ENCODE measurements around the gene HOXB6.

HOXB6 gene

DNA sequence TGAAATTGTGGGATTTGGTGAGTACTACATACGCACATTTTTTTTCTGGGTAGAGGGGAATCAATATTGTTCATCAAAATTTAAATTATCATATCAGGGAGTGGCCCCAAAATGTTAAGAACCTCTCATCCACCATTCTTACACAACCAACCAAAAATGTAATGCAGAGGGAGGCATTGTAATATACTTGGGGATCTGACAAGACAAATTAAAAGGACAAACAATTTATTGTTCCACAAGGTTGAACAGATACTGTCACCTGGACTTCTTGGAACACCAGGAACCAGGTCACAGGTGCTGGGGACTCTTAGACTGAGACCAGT lies 36.0 kb upstream of the HOXB6 start:
- TF ChIP-seq, protein P1, sequence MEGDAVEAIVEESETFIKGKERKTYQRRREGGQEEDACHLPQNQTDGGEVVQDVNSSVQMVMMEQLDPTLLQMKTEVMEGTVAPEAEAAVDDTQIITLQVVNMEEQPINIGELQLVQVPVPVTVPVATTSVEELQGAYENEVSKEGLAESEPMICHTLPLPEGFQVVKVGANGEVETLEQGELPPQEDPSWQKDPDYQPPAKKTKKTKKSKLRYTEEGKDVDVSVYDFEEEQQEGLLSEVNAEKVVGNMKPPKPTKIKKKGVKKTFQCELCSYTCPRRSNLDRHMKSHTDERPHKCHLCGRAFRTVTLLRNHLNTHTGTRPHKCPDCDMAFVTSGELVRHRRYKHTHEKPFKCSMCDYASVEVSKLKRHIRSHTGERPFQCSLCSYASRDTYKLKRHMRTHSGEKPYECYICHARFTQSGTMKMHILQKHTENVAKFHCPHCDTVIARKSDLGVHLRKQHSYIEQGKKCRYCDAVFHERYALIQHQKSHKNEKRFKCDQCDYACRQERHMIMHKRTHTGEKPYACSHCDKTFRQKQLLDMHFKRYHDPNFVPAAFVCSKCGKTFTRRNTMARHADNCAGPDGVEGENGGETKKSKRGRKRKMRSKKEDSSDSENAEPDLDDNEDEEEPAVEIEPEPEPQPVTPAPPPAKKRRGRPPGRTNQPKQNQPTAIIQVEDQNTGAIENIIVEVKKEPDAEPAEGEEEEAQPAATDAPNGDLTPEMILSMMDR (IDR thresholded peaks at IDR 0.05; ENCODE audit: control insufficient read depth, insufficient read depth, low read depth, low read length, missing control alignments) = no peak
- no peak overlapping the region for H3K4me3 ChIP-seq (ENCODE audit: control insufficient read depth, low read depth, low read length)
- DNase-seq (ENCODE audit: low read depth) = no peak

DNA sequence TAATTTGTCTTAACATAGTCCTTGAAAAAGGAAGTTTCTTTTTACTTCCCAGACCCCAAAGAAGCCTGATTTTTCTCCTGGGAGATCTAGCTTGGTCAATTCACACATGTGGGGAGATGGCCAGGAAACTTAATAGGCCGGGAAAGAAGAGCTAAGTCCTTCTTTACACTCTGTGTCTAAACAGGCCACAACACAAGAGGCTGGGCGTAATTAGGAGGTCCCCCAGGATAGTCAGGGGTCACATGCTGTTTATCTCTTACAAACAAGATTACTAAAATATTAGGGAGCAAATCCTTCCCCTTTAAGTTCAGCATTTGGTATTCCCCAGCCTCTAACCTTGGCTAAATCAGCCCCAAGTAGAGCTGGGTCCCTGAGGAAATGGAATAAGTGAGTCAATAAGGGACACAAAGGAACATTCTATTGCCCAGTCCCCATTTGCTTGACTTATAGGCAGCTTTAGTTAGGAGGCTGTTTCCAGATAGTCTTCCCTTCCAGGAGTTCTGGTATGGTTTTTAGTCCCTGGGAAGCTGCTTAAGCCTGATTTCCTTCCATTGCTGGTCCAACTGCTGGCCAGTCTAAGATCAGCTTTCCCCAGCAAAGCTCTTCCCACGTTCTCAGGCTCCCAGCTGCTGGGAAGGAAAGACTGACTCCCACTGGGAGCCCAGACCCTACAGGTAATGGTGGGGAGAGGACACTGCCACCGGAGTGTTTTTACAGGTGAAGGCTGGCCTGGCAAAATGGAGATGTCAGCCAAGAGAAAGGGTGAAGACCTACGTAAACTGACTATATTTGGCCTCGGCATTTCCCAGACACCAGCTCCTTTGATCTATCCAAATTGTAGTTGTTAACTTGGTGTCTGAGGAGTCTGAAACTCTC lies 35.4 kb upstream of the HOXB6 start:
- no peak overlapping the region for H3K4me3 ChIP-seq (ENCODE audit: control insufficient read depth, low read depth, low read length)
- TF ChIP-seq, protein P1 (IDR thresholded peaks at IDR 0.05; ENCODE audit: control insufficient read depth, insufficient read depth, low read depth, low read length, missing control alignments) = no peak
- DNase-seq (ENCODE audit: low read depth) = no peak

DNA sequence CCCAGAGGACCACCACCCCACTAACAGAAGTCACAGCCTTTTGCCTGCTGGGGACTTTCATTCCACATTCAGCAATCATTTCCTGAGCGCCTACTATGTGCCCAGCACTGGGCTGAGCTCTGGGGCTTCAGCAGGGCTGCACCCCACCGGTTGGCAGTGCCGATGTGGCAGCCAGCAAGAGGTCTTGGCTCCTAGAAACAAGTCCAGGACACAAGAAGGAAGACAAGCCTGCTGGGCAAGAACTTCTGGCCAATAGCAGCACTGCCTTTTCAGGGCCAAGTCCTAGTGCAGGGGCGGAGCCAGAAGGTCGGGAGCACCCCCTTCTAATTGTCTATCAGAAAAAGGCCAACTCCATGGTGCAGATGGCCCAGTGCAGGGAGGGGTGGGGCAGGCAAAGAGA lies 34.4 kb upstream of the HOXB6 start:
- no peak overlapping the region for H3K4me3 ChIP-seq (ENCODE audit: control insufficient read depth, low read depth, low read length)
- TF ChIP-seq, protein P1 (IDR thresholded peaks at IDR 0.05; ENCODE audit: control insufficient read depth, insufficient read depth, low read depth, low read length, missing control alignments) = no peak
- DNase-seq (ENCODE audit: low read depth) = no peak

DNA sequence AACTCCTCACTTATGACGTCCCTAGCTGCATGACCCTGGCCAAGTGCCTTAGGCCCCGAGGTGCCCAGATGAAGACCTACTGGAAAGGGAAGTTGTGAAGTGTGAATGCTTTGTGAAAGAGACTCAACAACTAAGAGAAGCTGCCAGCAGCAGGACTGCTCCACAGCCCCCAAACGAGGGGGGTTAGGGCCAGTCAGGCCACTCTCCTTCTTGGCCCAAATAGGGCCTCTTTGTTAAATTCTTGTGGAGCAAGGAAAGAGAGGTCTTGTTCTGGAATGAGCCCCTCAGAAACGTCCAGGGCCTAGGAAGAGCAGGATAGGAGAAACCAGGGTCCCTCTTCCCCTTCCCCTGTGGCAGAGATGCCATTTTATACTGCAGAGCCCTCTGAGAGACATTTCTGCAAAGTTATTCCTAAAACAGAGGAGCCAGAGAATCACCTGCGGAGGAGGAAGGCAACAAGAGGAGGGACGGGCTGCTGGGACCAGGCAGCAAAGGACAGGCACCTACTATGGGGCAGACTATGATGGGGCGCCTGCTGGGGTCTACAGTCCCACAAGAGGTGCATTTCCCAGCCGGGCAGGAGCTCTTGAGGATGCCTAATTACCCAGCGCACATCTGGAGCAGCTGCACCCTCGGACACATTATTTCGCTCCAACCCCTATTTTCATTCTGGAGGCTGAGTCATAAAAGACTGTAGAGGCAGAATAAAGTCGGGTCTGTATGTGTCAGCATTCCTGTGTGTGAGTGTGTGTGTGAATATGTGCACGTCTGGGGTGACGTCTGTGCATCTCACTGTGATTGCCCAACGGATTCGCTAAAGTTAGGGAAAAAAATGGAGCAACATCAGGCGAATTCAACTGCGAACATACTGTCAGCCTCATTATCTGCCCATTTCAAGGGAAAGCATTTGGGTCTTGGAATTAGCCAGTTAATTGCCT lies 32.8 kb upstream of the HOXB6 start:
- DNase-seq (ENCODE audit: low read depth) = peak; percentile 52
- H3K4me3 ChIP-seq (ENCODE audit: control insufficient read depth, low read depth, low read length) = no peak overlapping the region
- TF ChIP-seq, protein P1 (IDR thresholded peaks at IDR 0.05; ENCODE audit: control insufficient read depth, insufficient read depth, low read depth, low read length, missing control alignments) = no peak

DNA sequence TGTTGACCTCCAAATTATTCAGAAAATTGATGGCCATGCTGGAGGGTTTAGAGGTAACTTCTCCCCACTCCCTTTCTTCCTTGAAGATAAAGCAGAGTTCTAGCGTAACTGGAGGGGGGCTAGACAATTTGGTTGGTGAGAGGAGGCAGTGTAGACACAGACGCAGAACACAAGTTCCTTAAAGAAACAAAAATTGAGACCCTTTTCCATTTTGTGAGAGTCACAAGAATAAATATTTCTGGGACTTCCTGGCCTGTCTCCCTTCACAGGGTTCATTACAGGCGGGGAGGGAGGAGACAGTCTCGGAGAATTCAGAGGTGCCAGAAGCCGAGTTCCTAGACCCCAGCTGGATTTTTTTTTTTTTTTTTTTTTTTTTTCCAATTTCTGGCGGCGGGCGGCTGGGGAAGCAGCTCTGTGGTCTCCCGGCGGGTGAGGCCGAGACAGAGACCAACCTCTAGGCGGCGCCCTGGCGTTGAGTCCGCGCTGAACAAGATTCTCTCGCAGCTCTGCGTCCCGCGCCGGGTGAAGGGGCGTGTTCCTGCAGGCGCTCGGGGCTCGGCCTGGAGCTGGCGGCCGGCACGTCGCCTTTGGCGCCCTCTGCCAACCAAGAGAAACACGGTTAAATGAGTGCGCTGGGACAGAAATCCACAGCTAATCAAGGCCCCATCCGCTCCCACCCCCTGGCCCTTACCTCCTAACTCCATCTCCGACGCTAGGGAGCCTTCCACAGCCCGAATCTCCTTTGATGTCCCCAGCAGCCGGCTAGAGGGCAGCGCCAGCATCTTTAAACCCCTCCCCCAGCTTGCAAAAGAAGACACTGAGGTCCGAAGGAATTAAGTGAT lies 31.6 kb upstream of the HOXB6 start:
- TF ChIP-seq, protein P1 (IDR thresholded peaks at IDR 0.05; ENCODE audit: control insufficient read depth, insufficient read depth, low read depth, low read length, missing control alignments) = peak; percentile 51
- no peak overlapping the region for H3K4me3 ChIP-seq (ENCODE audit: control insufficient read depth, low read depth, low read length)
- no peak for DNase-seq (ENCODE audit: low read depth)

All from AG09309 (cell line).